ENCODE data around the gene MRPS15.
"Not testable (repeated sequence)": the region's sequence is repeated elsewhere in the genome, so short reads cannot be mapped to it uniquely, and the experiment has no call there.

MRPS15 gene

GRCh38 chr1:36463803-36464604, at the start of gene MRPS15:
TSS of gene MRPS15 (minus strand) at chr1:36464384. CDS start at chr1:36464275, 109 bp downstream.
- peak; percentile 93 for DNase-seq (ENCODE audit: low spot score)
- TF ChIP-seq, protein P1, sequence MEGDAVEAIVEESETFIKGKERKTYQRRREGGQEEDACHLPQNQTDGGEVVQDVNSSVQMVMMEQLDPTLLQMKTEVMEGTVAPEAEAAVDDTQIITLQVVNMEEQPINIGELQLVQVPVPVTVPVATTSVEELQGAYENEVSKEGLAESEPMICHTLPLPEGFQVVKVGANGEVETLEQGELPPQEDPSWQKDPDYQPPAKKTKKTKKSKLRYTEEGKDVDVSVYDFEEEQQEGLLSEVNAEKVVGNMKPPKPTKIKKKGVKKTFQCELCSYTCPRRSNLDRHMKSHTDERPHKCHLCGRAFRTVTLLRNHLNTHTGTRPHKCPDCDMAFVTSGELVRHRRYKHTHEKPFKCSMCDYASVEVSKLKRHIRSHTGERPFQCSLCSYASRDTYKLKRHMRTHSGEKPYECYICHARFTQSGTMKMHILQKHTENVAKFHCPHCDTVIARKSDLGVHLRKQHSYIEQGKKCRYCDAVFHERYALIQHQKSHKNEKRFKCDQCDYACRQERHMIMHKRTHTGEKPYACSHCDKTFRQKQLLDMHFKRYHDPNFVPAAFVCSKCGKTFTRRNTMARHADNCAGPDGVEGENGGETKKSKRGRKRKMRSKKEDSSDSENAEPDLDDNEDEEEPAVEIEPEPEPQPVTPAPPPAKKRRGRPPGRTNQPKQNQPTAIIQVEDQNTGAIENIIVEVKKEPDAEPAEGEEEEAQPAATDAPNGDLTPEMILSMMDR (conservative IDR thresholded peaks at IDR 0.05; ENCODE audit: low read depth), result no peak
- H3K27ac ChIP-seq, result peak within 1 kb of the TSS; percentile 84
- ChIA-PET CTCF (no interaction called here), POLR2A (ENCODE audit: low non-redundant PET) (interaction anchor here (0.7 to 1.0 kb wide), 3 partner anchors 13 to 80 kb away, joined by 3 to 5 read pairs (median 5); partner anchors contain the start of gene OSCP1)

DNA sequence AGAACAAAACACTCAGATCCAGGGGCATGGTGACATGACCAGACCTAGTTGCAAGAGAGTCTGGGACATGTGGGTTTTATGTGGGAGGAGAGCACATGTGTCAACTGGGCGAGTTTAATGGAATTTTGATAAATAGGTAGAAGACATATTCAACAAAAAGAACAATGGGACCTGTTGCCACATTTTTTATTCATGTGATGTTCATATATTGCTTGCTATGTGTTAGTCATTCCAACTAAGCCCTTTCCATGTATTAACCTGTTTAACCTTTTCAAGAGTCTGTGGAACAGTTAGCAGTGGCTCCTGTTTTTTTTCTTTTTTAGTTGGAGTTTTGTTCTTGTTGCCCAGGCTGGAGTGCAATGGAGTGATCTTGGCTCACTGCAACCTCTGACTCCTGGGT, 48.7 kb upstream of the MRPS15 start:
- peak overlapping the region; percentile 67 for H3K27ac ChIP-seq
- CTCF ChIA-PET, result interaction anchor here (0.6 kb wide), 1 partner anchor 216 kb away, joined by 4 read pairs; no protein-coding TSS in a partner anchor
- POLR2A ChIA-PET (ENCODE audit: low non-redundant PET), result no interaction called here
- peak; percentile 30 for DNase-seq (ENCODE audit: low spot score)
- TF ChIP-seq, protein P1 (conservative IDR thresholded peaks at IDR 0.05; ENCODE audit: low read depth), result no peak

- peak; percentile 51 for DNase-seq (ENCODE audit: low spot score)
- peak overlapping the region; percentile 67 for H3K27ac ChIP-seq
- TF ChIP-seq, protein P1 (conservative IDR thresholded peaks at IDR 0.05; ENCODE audit: low read depth), result no peak
- POLR2A ChIA-PET (ENCODE audit: low non-redundant PET), result no interaction called here
- CTCF ChIA-PET, result interaction anchor here (0.6 kb wide), 3 partner anchors 37 to 217 kb away, joined by 3 to 5 read pairs (median 4); no protein-coding TSS in a partner anchor
Observed at GRCh38 chr1:36511804-36512798, 47.9 kb upstream of the MRPS15 start.

- CTCF ChIA-PET; H3K27ac ChIP-seq; DNase-seq (ENCODE audit: low spot score); POLR2A ChIA-PET (ENCODE audit: low non-redundant PET): not testable (repeated sequence)
Observed at GRCh38 chr1:36511220-36511619, 47.0 kb upstream of the MRPS15 start.

- DNase-seq (ENCODE audit: low spot score), result no peak
- no peak overlapping the region for H3K27ac ChIP-seq
- ChIA-PET CTCF (no interaction called here), POLR2A (ENCODE audit: low non-redundant PET) (no interaction called here)
- TF ChIP-seq, protein P1 (conservative IDR thresholded peaks at IDR 0.05; ENCODE audit: low read depth), result no peak
Observed at GRCh38 chr1:36510418-36510817, 46.2 kb upstream of the MRPS15 start.

DNA sequence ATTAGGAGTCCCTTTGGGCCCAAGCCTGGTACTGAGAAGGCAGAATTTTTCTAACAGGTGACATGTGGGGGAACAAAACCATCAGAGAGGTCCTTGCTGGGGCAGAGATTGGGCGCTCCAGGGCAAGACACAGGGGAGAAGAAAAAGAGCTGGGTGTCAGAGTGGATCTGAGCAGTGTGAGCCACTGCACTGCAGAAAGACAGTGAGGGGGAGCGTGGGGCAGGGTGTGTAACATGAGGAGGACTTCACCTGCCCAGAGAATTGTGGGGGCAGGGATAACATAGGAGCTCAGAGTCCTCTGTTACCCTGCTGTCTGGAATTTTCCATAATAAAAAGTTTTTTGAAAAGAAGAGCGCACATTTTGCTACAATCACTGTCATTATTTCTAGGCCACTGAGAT, 44.1 kb upstream of the MRPS15 start:
- TF ChIP-seq, protein P1 (conservative IDR thresholded peaks at IDR 0.05; ENCODE audit: low read depth), result no peak
- H3K27ac ChIP-seq, result no peak overlapping the region
- POLR2A ChIA-PET (ENCODE audit: low non-redundant PET), result no interaction called here
- CTCF ChIA-PET, result interaction anchor here (0.6 kb wide), 3 partner anchors 27 to 806 kb away, joined by 3 read pairs; no protein-coding TSS in a partner anchor
- DNase-seq (ENCODE audit: low spot score), result no peak

Data from RWPE1 (cell line).